T-helper 1 cell treated with Interleukin-12 subunit alpha and Interleukin-12 subunit beta and Interleukin-4 antibody, amounts not matched to agents 30 ng/mL and 1 ng/mL, for 36 hours (primary cell): ENCODE measurements around the gene CD38. TPM values are rescaled to one million over a fixed set of nuclear protein-coding genes. Genes with fewer than 3 reads are reported as not detected.

ENCODE experiments used
- intact Hi-C: fragments of 100-400 bp; cut with micrococcal nuclease; formaldehyde crosslinking; loops from one replicate; pipeline ENCODE4 v1.15.1; 2024
- total RNA-seq: library from RNA; stranded (reverse); gene quantifications from 2 replicates; pipeline ENCODE4 v1.2.3, GENCODE V29; 2022

The CD38 gene
- total RNA-seq, 1 donor from 2014 or later = 213 TPM

DNA sequence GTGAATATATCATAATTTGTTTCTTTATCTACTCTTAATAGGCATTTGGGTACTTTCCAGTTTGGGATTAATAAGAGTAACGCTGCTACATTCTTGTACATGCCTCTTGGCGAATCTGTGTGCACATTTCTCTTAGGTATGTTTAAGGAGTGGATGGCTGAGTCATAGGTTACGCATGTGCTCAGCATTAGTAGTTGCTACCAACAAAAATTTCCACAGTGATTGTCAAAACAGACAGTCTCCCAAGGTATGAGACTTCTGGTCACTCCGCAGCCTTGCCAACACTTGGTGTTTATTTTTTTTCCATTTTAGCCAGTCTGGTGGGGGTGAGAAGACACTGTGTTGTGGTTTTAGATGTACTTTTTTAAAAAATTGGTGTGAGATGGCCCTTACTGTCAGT lies 115.8 kb downstream of the CD38 start:
- intact Hi-C loops = no loop called here

DNA sequence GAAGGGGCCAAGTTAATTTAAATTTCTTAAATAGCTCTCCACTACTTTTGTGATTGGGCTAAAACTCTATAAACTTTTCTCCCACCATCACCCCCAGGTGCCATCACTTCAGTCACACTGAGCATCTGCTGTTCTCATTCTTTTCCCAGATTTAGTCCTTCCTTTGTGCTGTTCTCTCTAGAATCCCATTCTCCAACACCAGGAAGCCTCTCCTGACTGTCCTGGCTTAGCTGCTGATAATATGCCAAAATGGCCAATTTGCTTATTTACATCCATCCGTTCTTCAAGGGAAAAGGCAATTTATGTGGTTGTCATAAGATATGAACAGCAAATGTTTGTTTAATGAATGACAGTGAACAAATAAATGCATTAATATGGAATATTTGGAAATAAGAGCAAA lies 116.3 kb downstream of the CD38 start:
- intact Hi-C loops = no loop called here

DNA sequence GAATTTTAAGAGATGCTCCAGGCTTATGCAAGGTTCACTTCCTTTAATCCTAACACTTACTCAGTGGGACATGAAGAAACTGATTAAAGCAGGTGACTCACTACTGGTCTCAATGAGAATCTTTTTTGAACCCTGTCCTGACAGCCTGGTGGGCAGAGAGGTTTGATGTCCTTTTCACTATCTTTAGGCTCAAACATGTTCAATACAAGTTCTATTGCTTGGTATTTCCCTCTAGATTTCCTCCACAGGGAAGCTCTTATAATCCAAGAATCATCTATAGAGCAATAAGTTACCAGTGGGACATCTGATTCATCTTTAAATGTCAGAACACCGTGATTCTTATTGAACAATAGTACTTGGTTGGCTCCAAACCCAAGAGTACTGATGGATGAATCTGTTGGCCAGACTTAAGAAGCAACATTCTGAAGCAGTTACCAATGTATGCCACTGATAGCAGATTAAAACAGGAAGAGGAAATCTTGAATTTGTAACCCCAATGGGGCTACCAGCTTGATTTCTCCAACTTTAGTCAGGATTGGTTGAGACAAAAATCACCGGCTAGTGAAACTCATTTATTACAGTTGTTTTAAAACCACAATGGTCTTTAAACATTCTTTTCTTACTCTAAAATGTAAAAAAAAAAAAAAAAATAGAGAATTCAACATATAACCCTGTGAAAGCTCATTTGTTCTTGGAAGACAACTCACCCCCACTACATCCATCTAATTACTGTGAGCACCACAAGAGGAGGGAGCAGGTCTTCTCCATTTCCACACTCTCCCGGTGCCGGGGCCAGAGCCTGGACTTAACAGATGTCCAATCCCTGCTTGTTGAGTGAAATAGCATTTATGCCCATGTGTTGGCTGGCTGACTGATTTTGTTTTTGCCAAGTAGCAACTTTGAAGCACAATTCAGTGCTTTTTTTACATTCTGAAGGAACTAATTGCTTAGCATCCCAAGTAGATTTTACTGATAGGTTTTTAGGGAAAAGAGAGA lies 117.1 kb downstream of the CD38 start:
- intact Hi-C loops = no loop called here

DNA sequence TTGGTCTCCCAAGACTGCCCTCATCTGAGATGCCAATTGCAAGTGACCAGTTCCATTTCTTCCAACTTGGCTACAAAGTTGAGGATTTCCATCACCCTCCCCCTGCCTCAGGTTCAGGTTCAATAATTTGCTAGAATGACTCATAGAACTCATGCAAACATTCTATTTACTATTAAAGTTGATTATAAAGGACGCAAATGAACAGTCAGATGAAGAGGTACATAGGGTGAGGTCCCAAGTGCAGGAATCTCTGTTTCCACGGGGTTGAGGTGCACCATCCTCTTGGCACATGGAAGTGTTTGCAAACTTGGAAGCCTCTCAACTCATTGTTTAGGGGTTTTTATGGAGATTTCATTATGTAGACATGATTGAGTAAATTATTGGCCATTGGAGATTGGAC lies 119.4 kb downstream of the CD38 start:
- intact Hi-C loops = no loop called here

DNA sequence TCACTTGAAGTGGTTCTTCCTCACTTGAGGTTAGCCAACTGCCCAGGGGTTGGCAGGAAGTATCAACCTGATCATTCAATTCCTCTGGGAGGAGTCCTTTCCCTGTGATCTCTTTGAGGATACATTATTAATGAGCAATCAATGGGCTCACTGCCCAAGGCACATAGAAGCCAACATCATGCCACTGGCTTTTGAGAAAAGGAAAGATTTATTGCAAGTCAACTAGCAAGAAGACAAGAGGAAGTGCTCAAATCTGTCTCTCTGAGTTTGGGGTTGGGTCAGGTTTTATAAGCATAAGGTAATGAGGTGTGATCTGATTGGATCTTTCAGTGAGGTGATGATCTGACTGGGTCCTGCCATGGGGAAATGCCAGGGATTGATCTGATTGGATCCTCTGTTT lies 120.8 kb downstream of the CD38 start:
- intact Hi-C loops = no loop called here

DNA sequence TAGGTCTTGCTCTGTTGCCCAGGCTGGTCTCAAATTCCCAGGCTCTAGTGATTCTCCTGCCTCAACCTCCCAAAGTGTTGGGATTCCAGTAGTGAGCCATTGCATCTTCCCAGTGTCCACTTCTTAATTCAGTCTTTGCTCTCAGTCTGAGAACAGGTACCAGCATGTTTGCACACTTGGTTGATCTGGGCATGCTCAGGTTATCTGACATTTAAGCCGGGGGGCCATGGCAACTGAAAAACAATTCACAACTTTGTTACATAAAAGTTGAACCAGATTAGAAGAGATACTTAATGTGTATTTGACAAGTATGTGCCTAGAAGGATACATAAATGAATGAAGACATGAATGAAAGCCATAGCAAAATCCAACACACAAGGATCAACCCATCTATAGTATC lies 121.4 kb downstream of the CD38 start:
- intact Hi-C loops = no loop called here

DNA sequence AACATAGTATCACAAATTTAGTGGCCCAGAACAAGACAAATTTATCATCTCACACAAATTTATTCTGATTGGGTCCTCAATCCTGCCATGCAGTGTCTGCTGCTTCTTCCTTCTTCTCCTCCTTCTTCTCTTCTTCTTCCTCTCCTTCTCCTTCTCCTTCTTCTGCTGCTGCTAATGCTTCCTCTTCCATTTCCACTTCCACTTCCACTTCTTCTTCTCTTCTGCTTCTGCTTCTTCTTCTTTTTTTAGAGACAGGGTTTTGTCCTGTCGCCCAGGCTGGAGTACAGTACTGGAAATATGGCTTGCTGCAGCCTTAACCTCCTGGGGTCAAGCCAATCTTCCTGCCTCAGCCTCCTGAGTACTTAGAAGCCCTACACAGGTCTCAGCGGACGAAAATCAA lies 122.9 kb downstream of the CD38 start:
- intact Hi-C loops = no loop called here

DNA sequence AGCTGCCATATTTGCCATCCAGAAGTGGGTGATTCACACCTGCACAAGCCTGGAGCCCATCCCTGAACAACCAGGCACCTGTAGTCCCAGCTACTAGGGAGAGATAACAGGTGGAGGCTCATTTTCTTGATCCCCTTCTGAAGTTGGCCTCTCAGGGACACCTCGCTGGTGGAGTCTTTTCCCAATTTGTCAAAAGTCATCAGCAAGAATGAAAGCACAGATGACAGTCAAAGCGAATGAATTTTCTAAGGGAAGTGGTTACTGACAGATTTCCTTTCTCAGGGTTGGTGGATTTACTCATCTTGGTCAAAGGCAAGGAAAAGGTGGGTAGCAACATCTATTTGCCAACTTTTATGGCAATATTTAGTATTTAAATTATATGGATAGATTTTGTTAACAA lies 123.9 kb downstream of the CD38 start:
- intact Hi-C loops = no loop called here

DNA sequence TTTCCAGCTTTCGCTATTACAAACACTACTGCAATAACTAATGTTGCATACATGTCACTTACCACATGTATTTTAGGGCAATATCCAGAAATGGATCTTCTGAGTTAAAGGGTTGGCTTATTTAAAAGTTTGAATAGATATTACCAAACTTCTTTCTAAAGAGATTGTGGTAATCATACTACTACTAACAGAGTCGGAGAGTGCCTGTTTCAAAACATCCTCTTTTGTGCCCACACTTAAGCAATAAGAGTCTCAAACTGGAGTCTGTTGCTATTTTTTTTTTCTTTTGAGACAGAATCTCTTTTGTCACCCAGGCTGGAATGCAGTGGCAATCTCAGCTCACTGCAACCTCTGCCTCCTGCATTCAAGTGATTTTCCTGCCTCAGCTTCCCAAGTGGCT lies 124.6 kb downstream of the CD38 start:
- intact Hi-C loops = no loop called here

Other genes with a start within 250 kb of the CD38 start
- gene FBXL5, start 123.0 kb upstream of the CD38 start, total RNA-seq = 34.9 and 37.5 TPM in 2 replicates
- gene FAM200B, start 96.5 kb upstream of the CD38 start, total RNA-seq = 8.8 and 11.3 TPM in 2 replicates
- 0.88 and 1.3 TPM in 2 replicates for gene BST1, start 75.3 kb upstream of the CD38 start, total RNA-seq
- gene FGFBP1, start 160.4 kb downstream of the CD38 start, total RNA-seq = not detected in 2 replicates
- 5.7 and 7.0 TPM in 2 replicates for gene FGFBP2, start 184.8 kb downstream of the CD38 start, total RNA-seq